GM06990 (cell line): ENCODE data around the gene DNM2.

Source experiments
- DNase-seq: peaks from one replicate; pipeline ENCODE4 v3.0.0-alpha.2; 2011; ENCODE audit not compliant: insufficient read length; ENCODE audit errors: extremely low read depth
- H3K27me3 ChIP-seq: replicated peaks from 2 replicates; pipeline ENCODE4 v1.6.0; 2011; ENCODE audit warnings: low read length; ENCODE audit not compliant: control insufficient read depth, insufficient read depth
- H3K36me3 ChIP-seq: 2 replicates; pipeline ENCODE4 v1.5.1; 2011; ENCODE audit warnings: low read length; ENCODE audit not compliant: control insufficient read depth, insufficient read depth
- H3K4me3 ChIP-seq: replicated peaks from 2 replicates; pipeline ENCODE4 v1.5.1; 2011; ENCODE audit warnings: low read depth, mild to moderate bottlenecking, control low read depth, low read length
- TF ChIP-seq, protein P1 (sequence below): IDR thresholded peaks from 2 replicates; pipeline ENCODE4 v1.5.1; 2011; ENCODE audit warnings: low read length, control low read depth, mild to moderate bottlenecking, inconsistent platforms; ENCODE audit not compliant: insufficient read depth, poor library complexity, severe bottlenecking

DNM2 gene

DNA sequence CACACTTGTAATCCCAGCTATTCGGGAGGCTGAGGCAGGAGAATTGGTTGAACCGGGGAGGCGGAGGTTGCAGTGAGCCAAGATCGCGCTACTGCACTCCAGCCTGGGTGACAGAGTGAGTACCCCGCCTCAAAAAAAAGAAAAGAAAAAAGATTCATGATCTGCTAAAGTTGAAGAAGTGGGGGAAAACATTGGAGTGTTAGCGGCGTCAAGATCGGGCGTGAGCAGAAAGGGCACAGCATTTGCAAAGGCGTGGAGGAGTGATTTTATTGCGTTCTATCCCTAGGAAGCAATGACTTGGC lies 874 bp upstream of the DNM2 start:
- no peak for DNase-seq
- Histone ChIP-seq H3K4me3 (peak overlapping the region; percentile 41), H3K27me3 (no peaks in the 10 kb centered on the region), H3K36me3 (peaks cover 6% of the 10 kb centered on the region)
- TF ChIP-seq, protein P1, sequence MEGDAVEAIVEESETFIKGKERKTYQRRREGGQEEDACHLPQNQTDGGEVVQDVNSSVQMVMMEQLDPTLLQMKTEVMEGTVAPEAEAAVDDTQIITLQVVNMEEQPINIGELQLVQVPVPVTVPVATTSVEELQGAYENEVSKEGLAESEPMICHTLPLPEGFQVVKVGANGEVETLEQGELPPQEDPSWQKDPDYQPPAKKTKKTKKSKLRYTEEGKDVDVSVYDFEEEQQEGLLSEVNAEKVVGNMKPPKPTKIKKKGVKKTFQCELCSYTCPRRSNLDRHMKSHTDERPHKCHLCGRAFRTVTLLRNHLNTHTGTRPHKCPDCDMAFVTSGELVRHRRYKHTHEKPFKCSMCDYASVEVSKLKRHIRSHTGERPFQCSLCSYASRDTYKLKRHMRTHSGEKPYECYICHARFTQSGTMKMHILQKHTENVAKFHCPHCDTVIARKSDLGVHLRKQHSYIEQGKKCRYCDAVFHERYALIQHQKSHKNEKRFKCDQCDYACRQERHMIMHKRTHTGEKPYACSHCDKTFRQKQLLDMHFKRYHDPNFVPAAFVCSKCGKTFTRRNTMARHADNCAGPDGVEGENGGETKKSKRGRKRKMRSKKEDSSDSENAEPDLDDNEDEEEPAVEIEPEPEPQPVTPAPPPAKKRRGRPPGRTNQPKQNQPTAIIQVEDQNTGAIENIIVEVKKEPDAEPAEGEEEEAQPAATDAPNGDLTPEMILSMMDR, result no peak

DNA sequence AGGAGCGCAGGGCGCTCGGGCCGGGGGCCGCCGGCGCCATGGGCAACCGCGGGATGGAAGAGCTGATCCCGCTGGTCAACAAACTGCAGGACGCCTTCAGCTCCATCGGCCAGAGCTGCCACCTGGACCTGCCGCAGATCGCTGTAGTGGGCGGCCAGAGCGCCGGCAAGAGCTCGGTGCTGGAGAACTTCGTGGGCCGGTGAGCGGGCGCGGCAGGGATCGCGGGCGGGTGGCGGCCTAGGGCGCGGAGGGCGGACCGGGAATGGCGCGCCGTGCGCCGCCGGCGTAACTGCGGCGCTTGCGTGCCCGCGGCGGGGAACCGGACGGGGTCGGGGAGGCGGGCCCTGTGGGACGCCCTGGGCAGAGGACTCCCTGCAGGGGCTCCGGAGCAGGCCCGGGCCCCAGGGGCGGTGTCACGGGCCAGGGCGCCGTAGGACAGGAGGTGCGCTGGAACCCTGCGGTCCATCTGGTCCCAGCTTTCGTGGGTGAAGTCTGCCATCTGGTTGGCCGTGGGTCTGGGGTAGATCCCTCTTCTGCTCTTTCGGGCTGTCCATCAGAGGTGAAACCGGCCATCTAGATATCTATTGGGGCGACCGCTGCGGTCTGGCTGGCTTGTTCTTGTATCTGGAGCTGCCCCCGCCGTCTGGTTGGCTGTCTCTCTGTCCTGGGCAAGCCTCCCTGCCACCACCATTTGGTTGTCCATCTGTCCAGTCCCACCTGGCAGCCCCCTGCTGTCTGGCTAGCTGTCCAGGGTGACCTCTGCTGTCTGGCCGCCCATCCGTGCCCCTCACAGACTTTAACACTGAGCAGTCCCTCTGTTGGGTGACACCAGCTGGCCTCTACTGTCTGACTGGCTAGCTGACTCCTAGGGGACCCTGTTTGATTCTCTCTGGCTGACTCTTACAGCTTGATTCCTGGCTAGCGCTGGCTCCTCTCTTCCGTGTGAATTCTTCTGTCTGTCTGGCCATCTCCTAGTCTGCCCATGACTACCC lies 622 bp downstream of the DNM2 start:
- peaks cover 4% of the 10 kb centered on the region for H3K36me3 ChIP-seq
- peak overlapping the region; percentile 97 for H3K4me3 ChIP-seq
- TF ChIP-seq, protein P1, result no peak
- H3K27me3 ChIP-seq, result no peaks in the 10 kb centered on the region
- peak; percentile 74 for DNase-seq

DNA sequence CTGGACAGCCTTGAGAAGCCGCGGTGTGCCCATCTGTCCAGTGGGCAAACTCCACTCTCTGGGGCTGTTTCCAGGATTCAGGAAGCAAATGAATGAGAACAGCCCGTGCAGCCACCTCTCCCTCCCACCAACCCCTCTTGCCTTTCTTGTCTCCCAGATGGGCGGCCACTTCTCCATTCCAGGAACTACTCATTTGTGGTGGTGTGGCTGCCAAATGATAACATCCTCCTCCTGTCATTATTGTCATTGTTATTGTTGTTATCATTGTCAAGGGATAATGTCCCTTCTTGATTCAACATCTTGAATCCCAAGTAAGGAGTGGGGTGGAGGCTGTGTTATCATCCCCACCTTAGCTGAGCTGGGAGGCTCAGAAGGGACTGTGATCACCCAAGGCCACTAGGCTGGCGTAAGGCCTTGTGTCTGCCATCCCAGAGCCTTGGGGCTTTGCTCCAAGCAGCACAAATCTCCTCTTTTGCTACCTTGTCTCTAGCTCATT lies 1.6 kb downstream of the DNM2 start:
- peaks cover 5% of the 10 kb centered on the region for H3K36me3 ChIP-seq
- H3K4me3 ChIP-seq, result peak overlapping the region; percentile 97
- DNase-seq, result no peak
- TF ChIP-seq, protein P1, result no peak
- H3K27me3 ChIP-seq, result no peaks in the 10 kb centered on the region

DNA sequence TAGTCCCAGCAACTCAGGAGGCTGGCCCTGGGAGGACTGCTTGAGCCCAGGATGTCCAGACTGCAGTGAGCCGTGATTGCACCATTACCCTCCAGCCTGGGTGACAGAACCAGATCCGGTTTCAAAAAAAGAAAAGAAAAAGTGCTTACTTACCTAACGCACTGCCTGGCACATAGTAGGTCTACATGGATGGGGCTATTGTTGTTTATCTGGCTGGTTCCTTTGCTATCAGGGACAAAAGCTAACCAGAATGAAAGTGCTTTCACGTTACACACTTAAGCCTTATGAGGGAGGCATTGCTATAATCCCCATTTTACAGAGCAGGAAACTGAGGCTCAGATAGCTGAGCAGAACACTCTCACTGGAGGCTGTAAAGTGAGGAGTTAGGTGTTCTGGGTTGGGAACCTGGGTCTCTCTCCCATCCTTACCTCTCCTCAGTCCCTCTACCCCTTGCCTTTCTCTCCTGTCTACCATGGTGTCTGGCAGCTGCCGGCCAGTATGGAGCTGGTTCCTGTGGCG lies 2.8 kb downstream of the DNM2 start:
- peaks cover 8% of the 10 kb centered on the region for H3K36me3 ChIP-seq
- DNase-seq, result no peak
- no peaks in the 10 kb centered on the region for H3K27me3 ChIP-seq
- TF ChIP-seq, protein P1, result no peak
- H3K4me3 ChIP-seq, result no peak overlapping the region

DNA sequence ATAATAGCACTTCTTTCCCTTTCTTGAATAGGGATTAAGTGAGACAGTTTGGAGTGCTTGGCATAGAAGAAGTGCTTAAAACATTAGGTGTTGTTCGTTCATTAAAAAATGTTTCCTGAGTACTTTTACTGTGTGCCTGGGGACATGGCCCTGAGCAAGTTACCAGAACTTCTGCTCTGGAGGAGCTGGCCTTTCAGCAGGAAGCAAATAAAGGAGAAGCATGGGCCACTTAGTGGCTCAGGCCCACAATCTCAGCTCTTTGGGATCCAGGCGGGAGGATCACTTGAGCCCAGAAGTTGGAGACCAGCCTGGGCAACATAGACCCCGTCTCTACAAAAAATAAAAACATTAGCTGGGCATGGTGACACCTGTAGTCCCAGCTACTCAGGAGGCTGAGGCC lies 5.7 kb downstream of the DNM2 start:
- TF ChIP-seq, protein P1, result no peak
- H3K4me3 ChIP-seq, result no peak overlapping the region
- peaks cover 8% of the 10 kb centered on the region for H3K36me3 ChIP-seq

More for the DNA sequence above, 5.7 kb downstream of the DNM2 start:
- H3K27me3 ChIP-seq, result no peaks in the 10 kb centered on the region
- no peak for DNase-seq
